Mammary epithelial cell (primary cell): Measurements from ENCODE around the gene ATP1B1.

Experiments
- EZH2 ChIP-seq: IDR thresholded peaks from 2 replicates; pipeline ENCODE4 v1.6.1; 2012; ENCODE audit warnings: low read length, inconsistent platforms, borderline replicate concordance
- TF ChIP-seq, protein P1 (sequence below), 2 donors: IDR thresholded peaks in 1 of 2; conservative IDR thresholded peaks in 1 of 2; 2 replicates each; pipeline ENCODE4 v1.5.1; 2011 to 2012; ENCODE audit warnings: inconsistent platforms in 2 of 2, low read length in 2 of 2, mild to moderate bottlenecking in 2 of 2, control low read depth in 1 of 2, low read depth in 1 of 2; ENCODE audit not compliant: insufficient read depth in 1 of 2; ENCODE audit errors: extremely low read depth in 1 of 2

DNA sequence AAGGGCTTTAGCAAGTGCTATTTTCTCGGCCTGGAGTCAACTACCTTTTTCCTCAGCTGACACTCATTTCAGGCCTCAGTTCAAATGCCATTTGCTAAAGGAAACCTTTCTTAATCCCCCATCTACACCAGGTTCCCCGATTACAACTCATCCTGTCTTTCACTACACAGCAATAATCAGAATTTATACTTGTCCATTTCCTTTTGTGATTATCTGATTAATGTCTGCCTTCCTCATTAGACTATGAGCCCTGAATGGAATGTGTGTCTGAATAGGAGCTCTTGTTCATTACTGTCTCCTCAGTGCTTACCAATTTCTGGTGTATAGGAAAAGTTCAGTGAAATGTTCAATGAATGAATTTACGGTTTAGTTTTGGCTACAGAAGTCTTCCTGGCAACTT lies 36.9 kb downstream of the ATP1B1 start:
- TF ChIP-seq, protein P1, sequence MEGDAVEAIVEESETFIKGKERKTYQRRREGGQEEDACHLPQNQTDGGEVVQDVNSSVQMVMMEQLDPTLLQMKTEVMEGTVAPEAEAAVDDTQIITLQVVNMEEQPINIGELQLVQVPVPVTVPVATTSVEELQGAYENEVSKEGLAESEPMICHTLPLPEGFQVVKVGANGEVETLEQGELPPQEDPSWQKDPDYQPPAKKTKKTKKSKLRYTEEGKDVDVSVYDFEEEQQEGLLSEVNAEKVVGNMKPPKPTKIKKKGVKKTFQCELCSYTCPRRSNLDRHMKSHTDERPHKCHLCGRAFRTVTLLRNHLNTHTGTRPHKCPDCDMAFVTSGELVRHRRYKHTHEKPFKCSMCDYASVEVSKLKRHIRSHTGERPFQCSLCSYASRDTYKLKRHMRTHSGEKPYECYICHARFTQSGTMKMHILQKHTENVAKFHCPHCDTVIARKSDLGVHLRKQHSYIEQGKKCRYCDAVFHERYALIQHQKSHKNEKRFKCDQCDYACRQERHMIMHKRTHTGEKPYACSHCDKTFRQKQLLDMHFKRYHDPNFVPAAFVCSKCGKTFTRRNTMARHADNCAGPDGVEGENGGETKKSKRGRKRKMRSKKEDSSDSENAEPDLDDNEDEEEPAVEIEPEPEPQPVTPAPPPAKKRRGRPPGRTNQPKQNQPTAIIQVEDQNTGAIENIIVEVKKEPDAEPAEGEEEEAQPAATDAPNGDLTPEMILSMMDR (conservative IDR thresholded peaks at IDR 0.05 in 1 of 2, IDR thresholded peaks at IDR 0.05 in 1 of 2; ENCODE audit: extremely low read depth in 1 of 2, insufficient read depth in 1 of 2, low read depth in 1 of 2, low read length in 2 of 2) = no peak
- TF ChIP-seq EZH2 = no peak
